ENCODE data around the gene TXNL1. TPM values are rescaled to one million over a fixed set of nuclear protein-coding genes. Genes with fewer than 3 reads are reported as not detected.
"Not testable (repeated sequence)": the region's sequence is repeated elsewhere in the genome, so short reads cannot be mapped to it uniquely, and the experiment has no call there.

TXNL1 gene
- total RNA-seq, 1 experiment from 2014 or later, result 63.0 TPM

DNA sequence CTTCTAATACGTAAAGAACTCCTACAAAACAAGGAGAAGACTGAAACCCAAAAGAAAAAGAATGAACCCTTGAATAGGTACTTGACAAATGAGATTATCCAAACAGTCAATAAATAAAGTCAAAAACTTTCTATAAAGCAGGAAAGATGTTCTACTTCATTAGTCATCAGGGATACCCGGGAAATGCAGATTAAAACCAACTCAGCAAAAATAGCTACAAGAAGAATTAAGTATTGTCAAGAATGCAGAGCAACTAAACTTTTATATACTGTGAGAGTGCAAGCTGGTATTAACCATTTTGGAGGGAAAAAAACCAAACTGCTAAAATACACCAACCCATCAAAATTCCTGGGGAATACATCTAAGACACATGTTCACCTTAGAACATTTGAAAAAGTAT lies 10.4 kb downstream of the TXNL1 start:
- Histone ChIP-seq H3K4me3 (no peak overlapping the region), H3K4me1 (no peaks in the 10 kb centered on the region), H3K9me3 (replicated peaks) (no peaks in the 10 kb centered on the region), H3K27ac (no peak overlapping the region), H3K36me3 (no peaks in the 10 kb centered on the region; the same call in 1 of the 2 replicates), H3K27me3 (no peaks in the 10 kb centered on the region)
- no peak for DNase-seq

DNA sequence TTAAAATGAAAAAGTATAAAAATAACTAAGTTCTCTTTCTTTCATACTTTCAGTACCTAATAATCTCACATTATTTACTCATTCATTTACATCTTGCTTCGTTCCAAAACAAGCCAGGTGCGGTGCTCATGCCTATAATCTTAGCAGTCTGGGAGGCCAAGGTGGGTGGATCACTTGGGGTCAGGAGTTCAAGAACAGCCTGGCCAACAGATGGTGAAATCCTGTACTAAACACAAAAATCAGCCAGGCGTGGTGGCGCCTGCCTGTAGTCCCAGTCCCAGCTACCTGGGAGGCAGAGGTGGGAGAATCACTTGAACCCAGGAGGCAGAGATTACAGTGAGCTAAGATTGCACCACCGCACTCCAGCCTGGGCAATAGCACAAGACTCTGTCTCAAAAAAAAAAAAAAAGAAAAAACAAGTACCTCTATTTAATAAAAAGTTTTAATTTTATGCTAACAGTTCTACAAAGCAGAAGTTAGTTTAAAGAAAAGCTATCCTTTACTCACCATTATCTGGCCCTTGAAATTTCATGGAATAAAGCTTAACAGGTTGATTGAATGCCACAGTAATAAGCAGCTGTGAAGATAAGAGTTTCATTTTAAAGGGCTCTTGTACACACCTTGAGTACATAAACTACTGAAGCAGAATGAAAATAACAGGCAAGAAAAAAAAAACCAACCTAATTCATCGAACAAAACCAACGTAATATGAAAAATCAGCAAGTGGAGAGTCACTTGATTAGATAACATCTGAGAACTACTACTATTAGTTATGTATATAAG lies 22.5 kb downstream of the TXNL1 start:
- H3K27ac ChIP-seq, result no peak overlapping the region
- H3K9me3 ChIP-seq (replicated peaks), result no peaks in the 10 kb centered on the region
- peaks cover 17% of the 10 kb centered on the region for H3K36me3 ChIP-seq
- H3K4me3 ChIP-seq, result no peak overlapping the region
- no peak for DNase-seq
- no peaks in the 10 kb centered on the region for H3K4me1 ChIP-seq
- H3K27me3 ChIP-seq, result no peaks in the 10 kb centered on the region

DNA sequence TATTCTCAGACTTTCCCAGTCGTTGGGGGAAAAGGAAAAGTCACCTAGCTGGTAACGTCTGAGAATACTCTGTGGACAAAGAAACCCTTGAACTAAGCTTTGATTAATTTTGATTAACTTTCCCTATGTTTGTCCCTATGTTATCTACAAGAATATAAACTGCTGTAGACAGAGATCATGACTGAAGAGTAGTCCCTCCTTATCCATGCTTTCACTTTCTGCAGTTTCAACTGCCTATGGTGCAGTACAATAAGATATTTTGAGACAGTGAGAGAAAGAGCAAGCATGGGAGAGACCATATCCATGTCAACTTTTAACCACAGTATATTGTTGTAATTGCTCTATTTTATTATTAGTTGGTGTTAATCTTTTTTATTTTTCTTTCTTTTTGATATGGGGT lies 31.8 kb downstream of the TXNL1 start:
- Histone ChIP-seq H3K27ac (no peak overlapping the region), H3K4me1 (no peaks in the 10 kb centered on the region), H3K36me3 (peaks cover 12% of the 10 kb centered on the region), H3K9me3 (replicated peaks) (no peaks in the 10 kb centered on the region), H3K4me3 (no peak overlapping the region), H3K27me3 (no peaks in the 10 kb centered on the region)
- DNase-seq, result no peak

DNA sequence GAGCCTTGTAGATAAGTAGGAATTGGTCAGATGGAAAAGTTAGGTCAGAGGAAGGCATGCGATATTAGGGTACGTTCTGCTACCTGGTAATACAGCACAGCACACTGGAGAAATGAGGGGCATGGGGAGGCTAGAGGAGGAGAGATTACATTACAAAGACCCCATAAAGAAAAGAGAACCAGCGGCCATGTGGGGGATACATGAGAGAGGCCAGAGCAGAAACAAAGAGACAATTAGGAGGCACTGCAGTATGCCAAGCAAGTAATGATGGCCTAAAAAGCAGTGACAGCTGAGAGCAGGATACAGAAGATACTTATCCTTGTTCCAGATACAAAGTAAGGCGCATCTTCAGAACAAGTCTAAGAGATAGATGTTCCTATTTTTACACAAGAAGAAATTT lies 40.0 kb downstream of the TXNL1 start:
- Histone ChIP-seq H3K4me3 (no peak overlapping the region), H3K9me3 (replicated peaks) (no peaks in the 10 kb centered on the region), H3K36me3 (no peaks in the 10 kb centered on the region; the same call in 1 of the 2 replicates), H3K27me3 (no peaks in the 10 kb centered on the region), H3K27ac (no peak overlapping the region), H3K4me1 (no peaks in the 10 kb centered on the region)
- DNase-seq, result no peak

DNA sequence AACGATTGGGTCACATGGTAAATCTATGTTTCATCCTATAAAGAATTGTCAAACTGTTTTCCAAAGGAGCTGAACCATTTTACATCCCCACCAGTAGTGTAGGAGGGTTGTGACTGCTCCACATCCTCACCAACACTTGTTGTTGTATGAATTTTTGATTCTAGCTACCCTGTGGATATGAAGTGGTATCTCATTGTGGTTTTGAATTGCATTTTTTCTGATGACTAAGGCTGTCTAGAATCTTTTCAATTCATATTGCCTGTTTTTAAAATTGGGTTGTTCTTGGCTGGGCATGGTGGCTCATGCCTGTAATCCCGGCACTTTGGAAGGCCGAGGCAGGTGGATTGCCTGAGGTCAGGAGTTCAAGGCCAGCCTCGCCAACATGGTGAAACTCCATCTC lies 44.5 kb downstream of the TXNL1 start:
- Histone ChIP-seq H3K4me3 (no peak overlapping the region), H3K27ac (no peak overlapping the region), H3K4me1 (no peaks in the 10 kb centered on the region), H3K36me3 (no peaks in the 10 kb centered on the region), H3K9me3 (replicated peaks) (no peaks in the 10 kb centered on the region), H3K27me3 (no peaks in the 10 kb centered on the region)
- no peak for DNase-seq

GRCh38 chr18:56580026-56580425 lies 58.4 kb downstream of the TXNL1 start:
- DNase-seq, result no peak
- Histone ChIP-seq H3K36me3 (no peaks in the 10 kb centered on the region), H3K4me1 (no peaks in the 10 kb centered on the region), H3K9me3 (replicated peaks) (no peaks in the 10 kb centered on the region), H3K4me3 (no peak overlapping the region), H3K27ac (no peak overlapping the region), H3K27me3 (no peaks in the 10 kb centered on the region)

- DNase-seq, result no peak
- no peaks in the 10 kb centered on the region for H3K27me3 ChIP-seq
- no peaks in the 10 kb centered on the region for H3K4me1 ChIP-seq
- no peak overlapping the region for H3K4me3 ChIP-seq
- H3K27ac ChIP-seq, result no peak overlapping the region
- no peaks in the 10 kb centered on the region for H3K36me3 ChIP-seq
- H3K9me3 ChIP-seq (replicated peaks), result no peaks in the 10 kb centered on the region
Observed at GRCh38 chr18:56579451-56579850, 58.9 kb downstream of the TXNL1 start.

DNA sequence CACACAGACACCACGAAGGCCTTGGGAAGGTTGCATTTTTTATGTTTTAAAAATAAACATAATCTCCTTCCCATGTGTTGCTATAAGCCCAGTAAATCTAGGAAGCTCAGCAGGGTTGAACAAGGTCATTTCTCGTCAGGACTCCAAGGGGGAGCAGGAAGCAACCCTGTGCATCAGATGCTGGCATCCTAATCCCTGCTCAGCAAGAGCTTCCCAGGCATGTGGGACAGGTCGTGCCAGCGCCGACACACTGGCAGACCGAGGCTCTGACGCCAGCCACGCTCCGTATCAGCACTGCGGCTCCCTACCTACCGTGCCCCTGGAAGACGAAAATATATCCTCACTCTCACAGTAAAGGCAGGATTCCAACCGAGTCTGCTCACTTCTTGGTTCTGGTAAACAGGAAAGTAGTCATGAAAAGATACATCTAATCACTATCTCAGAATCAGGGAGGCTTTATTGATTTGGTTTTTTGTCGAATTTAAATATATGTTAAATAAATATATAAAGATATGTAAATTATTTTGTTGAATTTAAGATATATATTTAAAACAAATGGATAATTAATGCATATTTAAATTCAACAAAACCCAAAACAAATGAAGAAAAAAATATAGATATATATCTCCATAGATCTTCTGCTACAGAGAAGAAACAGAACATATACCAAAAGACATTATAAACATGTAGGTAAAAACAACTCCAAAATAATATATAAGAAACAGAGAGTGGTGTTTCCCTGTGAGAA lies 61.4 kb downstream of the TXNL1 start:
- Histone ChIP-seq H3K27me3 (no peaks in the 10 kb centered on the region), H3K4me3 (no peak overlapping the region), H3K27ac (no peak overlapping the region), H3K36me3 (no peaks in the 10 kb centered on the region), H3K9me3 (replicated peaks) (no peaks in the 10 kb centered on the region), H3K4me1 (no peaks in the 10 kb centered on the region)
- peak in 1 of 2 experiments; percentile 4 for DNase-seq

DNA sequence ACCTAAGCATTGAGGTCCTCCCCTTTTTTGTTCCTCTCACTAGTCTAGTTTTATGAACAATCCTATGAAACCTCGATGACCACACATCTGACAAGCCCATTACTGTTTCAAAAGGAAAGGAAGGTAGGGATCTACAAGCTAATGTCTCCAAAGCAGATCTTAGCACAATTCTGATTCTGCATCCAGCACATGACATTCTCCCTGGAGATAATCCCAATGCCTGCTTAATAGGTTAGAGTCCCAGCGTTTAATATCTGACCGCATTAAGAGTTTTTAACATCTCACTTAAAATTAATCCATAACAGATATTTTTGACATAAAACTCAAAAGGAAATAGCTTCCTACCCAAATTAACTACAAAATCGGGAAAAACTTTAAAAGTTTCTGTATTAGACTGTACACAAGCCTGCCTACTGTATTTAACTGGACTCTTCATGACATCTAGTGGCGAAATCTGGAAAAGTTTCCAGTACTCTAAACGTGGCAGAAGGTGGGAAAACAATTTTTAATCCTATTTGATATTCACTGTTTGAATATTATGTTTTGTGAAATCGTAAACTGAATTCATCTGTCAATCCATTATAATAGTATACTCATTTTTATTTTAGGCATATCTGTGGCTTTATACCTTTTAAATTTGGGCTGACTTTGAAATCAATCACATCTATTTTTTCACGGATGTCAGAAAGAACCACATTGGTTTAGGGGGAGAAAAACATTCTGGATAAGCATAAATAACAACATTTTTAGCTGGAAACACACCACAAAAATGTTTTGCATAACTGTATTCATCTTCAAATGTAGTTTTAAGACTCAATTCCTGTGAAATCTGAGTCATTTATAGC lies 62.4 kb downstream of the TXNL1 start:
- Histone ChIP-seq H3K4me3 (no peak overlapping the region), H3K27me3 (no peaks in the 10 kb centered on the region), H3K9me3 (replicated peaks) (no peaks in the 10 kb centered on the region), H3K4me1 (no peaks in the 10 kb centered on the region), H3K36me3 (no peaks in the 10 kb centered on the region), H3K27ac (no peak overlapping the region)
- peak in 1 of 2 experiments; percentile 63 for DNase-seq

DNA sequence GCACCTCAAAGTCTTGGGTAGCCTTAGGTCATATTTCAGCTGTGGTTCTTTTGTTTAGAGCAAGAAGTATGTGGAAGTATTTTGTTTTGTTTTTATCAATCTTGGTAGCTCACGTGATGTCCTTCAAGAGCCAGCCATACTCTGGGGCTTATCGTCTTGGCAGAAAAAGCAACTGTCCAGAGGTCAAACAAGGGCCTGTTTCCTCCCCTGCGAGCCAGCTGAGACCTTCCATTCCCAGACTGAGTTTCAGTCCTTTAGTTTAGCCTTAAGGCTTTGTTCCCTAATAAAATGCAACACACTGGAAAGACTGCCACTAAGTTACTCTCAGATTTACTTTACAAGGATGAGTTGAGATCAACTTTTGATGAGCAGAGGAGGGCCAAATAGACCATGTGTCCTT lies 63.5 kb downstream of the TXNL1 start:
- DNase-seq, result no peak
- Histone ChIP-seq H3K27ac (no peak overlapping the region), H3K9me3 (replicated peaks) (no peaks in the 10 kb centered on the region), H3K27me3 (no peaks in the 10 kb centered on the region), H3K36me3 (no peaks in the 10 kb centered on the region), H3K4me3 (no peak overlapping the region), H3K4me1 (no peaks in the 10 kb centered on the region)

- not testable (repeated sequence) for H3K27ac ChIP-seq; H3K4me3 ChIP-seq; H3K27me3 ChIP-seq; H3K4me1 ChIP-seq; DNase-seq; H3K9me3 ChIP-seq (replicated peaks); H3K36me3 ChIP-seq
Observed at GRCh38 chr18:56572267-56572666, 66.1 kb downstream of the TXNL1 start.

DNA sequence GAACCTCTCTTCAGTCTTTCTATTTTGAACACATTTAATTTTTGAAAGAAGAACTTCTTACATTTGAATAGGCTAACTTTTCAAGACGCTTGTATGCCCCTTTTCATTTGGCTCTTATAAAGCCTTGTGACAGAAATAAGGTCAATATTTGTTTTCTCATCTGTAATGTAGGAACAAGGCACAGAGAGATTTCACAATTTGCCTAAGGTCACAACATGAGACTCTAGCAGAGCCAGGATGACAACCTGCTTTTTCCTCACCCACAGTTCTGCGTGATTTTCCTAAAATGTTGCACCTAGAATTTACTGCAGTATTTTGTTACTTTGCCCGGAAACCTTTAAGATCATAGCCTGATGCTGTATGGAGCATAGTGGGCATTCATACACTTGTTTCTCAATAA lies 67.4 kb downstream of the TXNL1 start:
- no peaks in the 10 kb centered on the region for H3K27me3 ChIP-seq
- no peak overlapping the region for H3K4me3 ChIP-seq
- DNase-seq, result no peak
- H3K27ac ChIP-seq, result no peak overlapping the region
- no peaks in the 10 kb centered on the region for H3K36me3 ChIP-seq
- no peaks in the 10 kb centered on the region for H3K9me3 ChIP-seq (replicated peaks)
- no peaks in the 10 kb centered on the region for H3K4me1 ChIP-seq

DNA sequence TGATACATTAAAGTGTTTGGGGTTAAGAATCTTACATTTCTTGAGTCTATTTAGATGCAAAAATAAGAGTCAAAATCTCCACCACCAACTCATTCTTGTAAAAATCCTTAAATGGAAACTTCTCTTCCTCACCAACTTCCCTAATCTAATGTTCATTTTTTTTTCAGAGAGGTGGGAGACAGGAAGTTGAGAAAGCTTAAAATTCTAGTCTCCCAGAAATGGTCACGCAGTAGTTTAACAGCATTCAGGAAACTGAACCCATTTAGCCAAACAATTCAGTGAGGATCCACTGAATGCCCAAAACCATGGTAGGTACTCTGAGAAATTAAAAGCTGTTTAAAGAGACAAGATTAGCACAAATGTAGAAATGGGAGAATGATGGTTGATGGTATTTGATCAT lies 69.0 kb downstream of the TXNL1 start:
- Histone ChIP-seq H3K27ac (no peak overlapping the region), H3K4me1 (peaks cover 10% of the 10 kb centered on the region; the same call in 1 of the 2 replicates), H3K9me3 (replicated peaks) (no peaks in the 10 kb centered on the region), H3K4me3 (no peak overlapping the region), H3K36me3 (no peaks in the 10 kb centered on the region), H3K27me3 (no peaks in the 10 kb centered on the region)
- DNase-seq, result no peak

GRCh38 chr18:56568986-56569385 lies 69.4 kb downstream of the TXNL1 start:
- H3K36me3 ChIP-seq, result no peaks in the 10 kb centered on the region
- DNase-seq, result no peak
- H3K9me3 ChIP-seq (replicated peaks), result no peaks in the 10 kb centered on the region
- H3K4me3 ChIP-seq, result no peak overlapping the region
- peaks cover 10% of the 10 kb centered on the region; the same call in 1 of the 2 replicates for H3K4me1 ChIP-seq
- no peak overlapping the region for H3K27ac ChIP-seq
- no peaks in the 10 kb centered on the region for H3K27me3 ChIP-seq
